MM.1S (cell line): Measurements from ENCODE around the gene NDUFS7.

Experiments
- EZH2phosphoT487 ChIP-seq: fragments of 300-600 bp; sonication (generic); IDR thresholded peaks from 2 replicates; pipeline ENCODE4 v1.6.1; 2018; ENCODE audit warnings: antibody characterized with exemption, low read length
- TF ChIP-seq, protein P1 (sequence below): fragments of 300-600 bp; sonication (generic); IDR thresholded peaks from 2 replicates; pipeline ENCODE4 v1.5.1; 2016; ENCODE audit warnings: antibody characterized with exemption, low read length, mixed read lengths

DNA sequence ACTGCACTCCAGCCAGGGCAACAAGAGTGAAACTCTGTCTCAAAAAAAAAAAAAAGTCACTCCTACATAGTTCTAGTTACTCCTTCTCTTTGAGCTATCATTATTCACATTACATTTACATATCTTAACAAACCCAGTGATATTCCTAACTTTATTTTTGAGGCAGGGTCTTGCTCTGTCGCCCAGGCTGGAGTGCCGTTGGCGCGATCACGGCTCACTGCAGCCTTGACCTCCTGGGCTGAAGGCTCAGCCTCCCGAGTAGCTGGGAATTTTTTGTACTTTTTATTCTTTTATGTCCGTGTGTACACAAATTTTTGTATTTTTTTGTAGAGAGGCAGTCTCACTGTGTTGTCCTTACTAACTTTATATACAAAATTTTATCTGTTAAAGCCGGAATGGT is 53.9 kb downstream of the NDUFS7 start:
- TF ChIP-seq, protein P1, sequence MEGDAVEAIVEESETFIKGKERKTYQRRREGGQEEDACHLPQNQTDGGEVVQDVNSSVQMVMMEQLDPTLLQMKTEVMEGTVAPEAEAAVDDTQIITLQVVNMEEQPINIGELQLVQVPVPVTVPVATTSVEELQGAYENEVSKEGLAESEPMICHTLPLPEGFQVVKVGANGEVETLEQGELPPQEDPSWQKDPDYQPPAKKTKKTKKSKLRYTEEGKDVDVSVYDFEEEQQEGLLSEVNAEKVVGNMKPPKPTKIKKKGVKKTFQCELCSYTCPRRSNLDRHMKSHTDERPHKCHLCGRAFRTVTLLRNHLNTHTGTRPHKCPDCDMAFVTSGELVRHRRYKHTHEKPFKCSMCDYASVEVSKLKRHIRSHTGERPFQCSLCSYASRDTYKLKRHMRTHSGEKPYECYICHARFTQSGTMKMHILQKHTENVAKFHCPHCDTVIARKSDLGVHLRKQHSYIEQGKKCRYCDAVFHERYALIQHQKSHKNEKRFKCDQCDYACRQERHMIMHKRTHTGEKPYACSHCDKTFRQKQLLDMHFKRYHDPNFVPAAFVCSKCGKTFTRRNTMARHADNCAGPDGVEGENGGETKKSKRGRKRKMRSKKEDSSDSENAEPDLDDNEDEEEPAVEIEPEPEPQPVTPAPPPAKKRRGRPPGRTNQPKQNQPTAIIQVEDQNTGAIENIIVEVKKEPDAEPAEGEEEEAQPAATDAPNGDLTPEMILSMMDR, result no peak
- no peak for TF ChIP-seq EZH2phosphoT487
